ENCODE results near the gene BOD1L2.

Gene BOD1L2

DNA sequence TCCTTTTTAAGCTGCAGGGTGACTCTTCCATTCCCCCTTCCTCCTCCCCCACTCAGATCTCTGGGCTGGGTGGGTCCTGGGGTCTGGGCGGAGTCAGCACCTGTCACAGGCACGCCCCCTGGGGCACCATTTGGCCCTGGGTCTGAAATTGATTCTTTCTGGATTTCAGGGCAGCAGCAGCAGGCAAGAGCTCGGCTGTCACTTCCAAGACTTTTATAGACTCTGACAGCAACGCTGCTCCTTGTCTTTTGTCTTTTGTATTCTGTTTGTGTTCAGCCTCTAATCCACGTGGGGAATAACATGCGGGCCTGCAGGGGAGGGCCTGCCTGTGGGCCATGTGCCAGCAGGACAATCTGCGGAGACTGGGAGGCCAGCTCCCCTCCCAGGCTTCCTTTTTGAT, 3.9 kb downstream of the BOD1L2 start:
- DNase-seq, result peak; percentile 59 to 74

DNA sequence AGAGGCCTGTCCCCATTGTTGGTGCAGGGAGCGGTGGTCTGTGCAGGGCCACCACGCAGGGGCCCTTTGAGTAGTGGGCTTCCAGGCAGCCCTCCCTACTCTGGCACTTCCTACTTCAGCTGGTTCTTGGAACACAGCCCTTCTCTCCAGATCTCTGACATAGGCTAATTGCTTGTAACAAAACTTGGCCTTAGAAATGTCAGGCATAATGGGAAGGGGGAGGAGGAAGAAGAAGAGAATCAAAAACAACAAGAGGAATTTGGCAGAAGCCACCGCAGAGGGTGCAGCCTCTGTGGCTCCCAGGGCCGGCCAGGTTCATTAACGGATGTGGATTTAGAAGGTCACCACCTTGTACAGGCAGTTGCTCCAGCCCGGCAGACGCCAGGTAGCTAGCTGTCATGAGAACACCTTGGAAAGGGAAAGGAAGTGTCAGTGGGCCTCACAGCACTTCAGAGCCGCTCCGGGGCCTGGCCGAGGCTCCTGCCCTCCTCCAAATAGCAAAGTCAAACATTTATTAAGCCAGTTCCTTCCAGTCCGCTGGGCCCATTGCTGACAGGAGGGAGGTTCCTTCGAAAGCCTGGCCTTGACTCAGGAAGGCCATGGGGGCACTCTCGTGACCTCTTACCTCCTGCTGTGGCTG, 7.4 kb downstream of the BOD1L2 start:
- no peak for DNase-seq

DNA sequence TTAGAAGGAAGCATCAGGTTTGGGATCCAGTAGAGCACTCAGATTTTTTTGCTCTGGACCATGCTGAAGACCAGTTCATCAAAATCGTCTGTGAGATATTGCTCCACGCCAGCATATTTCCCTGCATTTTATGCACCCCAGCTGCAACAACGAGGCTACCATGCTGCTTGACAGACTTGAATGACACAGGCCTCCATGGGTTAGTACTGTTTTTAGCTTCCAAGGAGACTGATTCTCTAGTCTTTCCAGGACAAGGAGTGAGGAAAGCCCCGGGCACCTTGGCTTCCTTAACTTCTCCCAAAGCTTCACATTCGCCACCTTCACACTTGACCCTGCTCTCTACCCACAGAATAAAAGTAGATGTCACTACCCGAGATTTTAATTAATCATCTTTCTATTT, 17.5 kb downstream of the BOD1L2 start:
- DNase-seq, result no peak

DNA sequence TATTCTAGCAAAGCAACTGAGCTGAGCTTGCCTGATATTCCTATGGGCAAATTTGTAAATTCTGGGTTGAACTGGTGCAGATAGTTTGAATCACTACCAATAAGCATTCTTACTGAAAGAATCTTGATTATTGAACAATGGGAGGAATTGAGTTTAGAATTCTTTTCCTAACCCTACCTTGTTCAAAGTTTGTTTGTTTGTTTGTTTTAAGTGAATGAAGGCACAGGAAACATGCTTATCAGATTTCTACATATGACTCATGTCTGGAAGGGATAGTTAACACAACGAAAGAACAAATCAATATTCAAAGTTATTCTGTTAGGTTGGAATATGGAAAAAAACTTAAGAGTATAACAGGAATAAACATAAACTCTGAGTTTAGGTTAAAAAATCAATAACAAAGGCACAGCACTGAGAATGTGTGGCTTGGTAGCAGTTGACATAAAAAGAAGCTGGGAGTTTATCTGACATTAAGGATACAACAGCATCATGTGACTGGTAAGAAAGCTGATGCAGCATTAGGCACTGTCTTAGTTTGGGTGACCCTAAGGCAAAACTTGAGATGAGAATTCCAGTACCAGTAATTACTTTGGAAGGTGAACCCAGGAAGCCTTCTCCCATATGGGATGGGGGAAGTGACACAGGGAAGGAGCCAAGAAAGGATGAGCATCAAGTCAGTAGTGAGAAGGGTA, 20.9 kb downstream of the BOD1L2 start:
- DNase-seq, result no peak

DNA sequence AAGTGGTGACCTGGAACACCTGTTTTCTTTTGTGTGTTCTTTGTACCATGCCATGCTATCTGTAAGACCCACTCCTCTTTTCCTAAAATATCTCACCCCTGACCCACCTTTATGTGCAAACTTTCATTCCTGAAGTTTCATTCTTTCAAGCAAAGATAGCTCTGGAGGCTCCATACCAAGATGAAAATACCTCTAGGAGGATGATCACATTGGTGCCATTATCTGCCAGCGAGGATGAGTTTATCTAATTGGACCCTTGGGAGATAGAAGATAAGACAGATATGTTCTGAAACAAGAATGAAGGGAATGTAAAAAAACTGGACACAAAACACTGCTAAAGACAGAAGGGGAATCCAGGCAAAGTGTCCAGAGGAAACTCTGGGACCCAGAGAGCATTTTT, 24.1 kb downstream of the BOD1L2 start:
- DNase-seq, result no peak

DNA sequence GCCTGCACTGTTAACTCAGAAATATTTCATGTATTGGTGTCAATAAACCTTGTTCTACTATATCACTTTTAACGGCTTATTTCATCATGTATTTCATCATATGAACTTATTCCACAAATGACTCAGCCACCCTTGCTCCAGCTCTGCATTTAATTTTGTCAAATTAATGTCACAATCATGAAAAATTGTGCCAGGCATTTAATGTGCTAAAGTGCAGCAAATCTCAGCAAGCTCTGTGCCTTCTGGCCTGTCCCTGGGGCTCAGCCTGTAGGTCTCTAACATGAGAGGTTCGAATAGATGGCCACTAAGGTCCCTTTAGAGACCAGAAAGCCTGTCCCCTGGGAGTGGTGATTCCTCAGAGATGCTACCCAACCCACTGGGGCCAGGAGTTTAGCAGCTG, 28.6 kb downstream of the BOD1L2 start:
- DNase-seq, result no peak

DNA sequence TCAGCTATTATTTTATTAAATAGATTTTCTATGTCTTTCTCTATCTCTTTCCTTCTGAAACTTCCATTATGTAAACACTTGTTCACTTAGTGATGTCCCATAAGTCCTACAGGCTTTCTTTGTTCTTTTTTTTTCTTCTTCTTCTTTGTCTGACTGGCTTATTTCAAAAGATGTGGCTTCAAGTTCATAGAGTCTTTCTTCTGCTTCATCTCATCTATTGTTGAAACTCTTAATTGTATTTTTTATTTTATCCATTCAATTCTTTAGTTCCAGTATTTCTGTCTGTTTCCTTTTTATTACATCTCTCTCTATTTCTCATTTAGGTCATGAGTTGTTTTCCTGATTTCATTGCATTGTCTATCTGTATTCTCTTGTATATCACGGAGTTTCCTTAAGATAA, 38.5 kb downstream of the BOD1L2 start:
- DNase-seq, result no peak

DNA sequence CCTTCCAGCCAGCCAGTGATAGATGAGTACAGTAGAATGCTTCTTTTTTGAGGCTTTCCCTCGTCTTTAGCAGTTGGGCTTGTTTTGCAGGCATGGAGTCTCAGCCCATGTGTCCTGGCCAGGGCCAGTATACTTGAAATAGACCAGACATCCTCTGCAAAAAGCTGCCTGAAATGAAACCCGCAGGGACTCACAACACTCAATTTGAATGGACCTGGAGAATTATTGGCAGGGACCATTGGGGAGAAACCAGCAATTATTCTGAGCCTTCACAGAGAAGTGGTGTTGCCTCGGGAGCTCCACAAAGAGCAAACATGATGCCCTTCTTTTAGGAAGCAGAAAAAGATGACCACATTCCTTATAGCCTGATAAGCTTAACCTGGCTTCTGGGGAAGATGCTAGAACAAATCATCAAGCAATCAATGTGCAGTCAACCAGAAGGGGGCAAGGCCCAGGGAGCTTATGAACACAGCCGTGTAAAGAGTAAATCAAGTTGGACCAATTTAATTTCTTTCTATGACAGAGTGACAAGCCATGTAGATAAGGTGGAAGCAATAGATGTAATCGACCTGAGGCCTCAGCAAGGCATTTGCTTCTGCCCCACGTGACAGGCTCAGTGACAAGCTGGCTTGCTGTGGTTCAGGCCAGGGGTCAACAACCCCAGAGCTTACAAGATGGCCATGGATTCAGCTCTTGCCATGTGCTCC, 42.1 kb downstream of the BOD1L2 start:
- DNase-seq, result no peak

DNA sequence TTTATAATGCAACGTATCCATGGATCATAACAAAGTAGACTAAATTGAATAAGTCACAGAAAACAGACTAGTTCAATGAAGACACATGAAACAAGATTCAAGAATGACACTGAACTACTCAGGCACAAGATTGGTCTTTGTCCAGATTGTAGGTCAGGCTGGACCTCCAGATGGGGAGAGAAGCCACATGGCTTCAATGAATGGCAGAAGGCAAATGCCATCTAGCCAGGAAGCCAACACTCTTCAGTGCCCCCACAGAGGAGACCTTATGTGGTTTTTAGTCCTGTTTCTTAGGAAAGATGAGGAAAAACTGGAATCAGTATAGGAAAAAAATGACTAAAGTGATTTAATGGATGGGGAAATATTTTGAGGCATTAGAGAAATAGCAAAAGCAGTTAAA, 43.1 kb downstream of the BOD1L2 start:
- DNase-seq, result no peak

DNA sequence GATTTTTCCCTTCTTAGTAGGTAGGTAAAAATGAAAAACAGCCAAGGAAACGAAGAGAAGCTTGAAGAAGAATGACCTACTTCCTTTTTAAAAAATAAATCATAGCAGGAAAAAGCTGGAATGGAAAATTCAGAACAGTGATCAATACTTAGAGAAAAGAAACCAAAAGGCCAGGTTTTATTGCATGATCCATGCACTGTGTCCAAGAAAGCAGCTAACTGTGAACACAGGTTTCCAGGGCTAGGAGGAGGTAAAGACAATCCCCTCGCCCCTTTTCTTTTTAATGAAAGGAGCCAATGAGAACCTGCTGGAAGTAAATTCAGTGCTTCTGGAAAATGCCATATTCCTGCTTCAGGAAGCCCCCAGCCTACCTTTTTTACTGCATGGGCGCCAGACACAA, 47.2 kb downstream of the BOD1L2 start:
- DNase-seq, result no peak

DNA sequence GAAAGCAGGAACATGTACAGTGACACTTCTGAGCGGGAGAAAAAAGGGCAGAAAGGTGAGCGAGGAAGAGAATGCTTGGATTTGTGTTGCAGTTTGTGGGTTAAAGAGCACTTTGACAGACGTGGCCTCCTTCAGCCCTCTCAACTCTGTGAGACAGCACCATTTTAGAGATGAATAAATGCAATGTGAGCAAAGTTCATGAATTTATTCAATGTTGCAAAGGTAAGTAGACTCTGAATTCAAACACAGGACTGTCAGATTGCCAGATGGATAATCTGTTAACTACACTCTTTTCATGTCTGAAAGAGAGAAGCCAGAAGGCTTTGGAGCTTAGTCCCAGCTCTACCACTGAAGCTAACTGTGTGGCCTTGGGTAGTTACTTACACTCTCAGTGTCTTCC, 47.7 kb downstream of the BOD1L2 start:
- no peak for DNase-seq

DNA sequence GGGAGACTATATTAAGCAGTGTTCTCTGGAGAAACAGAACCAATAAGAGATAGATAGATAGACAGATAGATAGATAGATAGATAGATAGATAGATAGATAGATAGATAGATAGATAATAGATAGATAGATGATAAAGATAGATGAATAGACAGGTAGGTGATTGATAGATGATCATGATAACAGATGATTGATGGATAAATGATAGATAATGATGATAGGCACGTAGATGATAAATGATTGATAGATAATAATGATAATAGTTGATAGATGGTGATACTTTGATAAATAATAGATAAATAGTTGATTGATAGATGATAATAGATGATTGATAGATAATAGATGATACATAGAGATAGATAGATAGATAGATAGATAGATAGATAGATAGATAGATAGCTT, 48.5 kb downstream of the BOD1L2 start:
- no peak for DNase-seq

DNA sequence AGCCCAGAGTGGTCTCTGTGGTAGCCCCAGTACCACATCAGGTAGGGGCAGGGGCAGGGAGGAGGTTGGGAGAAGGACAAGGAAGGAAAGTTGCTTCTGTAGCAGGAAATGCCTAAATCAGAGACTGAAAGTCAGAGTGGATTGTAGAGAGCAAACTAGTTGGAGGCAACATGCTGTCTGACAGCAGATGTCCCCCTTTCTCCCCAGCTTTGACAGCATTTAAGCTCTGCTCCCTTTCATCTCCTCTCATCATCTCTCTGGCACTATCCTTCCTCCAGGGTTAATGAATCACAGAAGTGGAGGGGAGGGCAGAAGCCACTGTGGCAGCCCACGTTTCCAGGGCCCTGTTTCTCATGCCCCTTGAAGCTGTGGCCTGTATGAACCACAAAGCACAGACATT, 50.4 kb downstream of the BOD1L2 start:
- DNase-seq, result no peak

DNA sequence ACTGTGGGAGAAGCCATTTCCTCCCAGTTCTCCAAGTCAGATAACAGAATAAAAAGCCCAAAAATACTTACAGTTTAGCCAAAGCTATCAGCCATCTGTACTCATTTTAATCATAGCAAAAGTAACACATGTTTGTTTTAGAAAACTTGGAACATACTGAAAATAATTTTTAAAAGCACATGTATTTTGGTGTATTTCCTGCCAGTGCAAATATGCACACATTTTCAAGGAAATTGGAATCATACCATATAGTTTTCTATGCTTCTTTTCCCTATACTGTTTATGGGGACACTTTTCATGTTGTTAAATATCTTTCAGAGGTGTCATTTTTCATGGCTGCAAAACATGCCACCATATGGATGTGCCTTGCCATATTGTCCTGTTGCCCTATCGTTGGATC, 51.2 kb downstream of the BOD1L2 start:
- no peak for DNase-seq

Data from NCI-H2081 (cell line).